Activated B cell treated with CpG ODN at 0.5 μM for 24 hours (primary cell): ENCODE measurements around the gene RNASE4. TPM values are rescaled to one million over a fixed set of nuclear protein-coding genes. Genes with fewer than 3 reads are reported as not detected.
"Not testable (repeated sequence)": the region's sequence is repeated elsewhere in the genome, so short reads cannot be mapped to it uniquely, and the experiment has no call there.

Experiments
- ATAC-seq: fragments of 200-7000 bp; cut with Tn5 transposase; one replicate; pipeline ENCODE4 v1.10.0; 2021; ENCODE audit warnings: low read depth, mild to moderate bottlenecking, moderate library complexity
- CTCF ChIA-PET: fragments of 350-600 bp; sonication (Branson Sonifier 250); formaldehyde crosslinking; loops from one replicate; lab custom pipeline; 2021; ENCODE audit warnings: antibody characterized with exemption; lab: Charles Lee
- POLR2A ChIA-PET: fragments of 350-600 bp; sonication (Branson Sonifier 250); formaldehyde crosslinking; loops from one replicate; lab custom pipeline; 2021; ENCODE audit warnings: antibody characterized with exemption; lab: Charles Lee
- DNase-seq: peaks from one replicate; pipeline ENCODE4 v3.0.0; 2022
- H3K27ac Mint-ChIP-seq: one replicate; pipeline ENCODE4 v1.8.0; 2020; ENCODE audit warnings: mixed read lengths
- H3K27me3 Mint-ChIP-seq: one replicate; pipeline ENCODE4 v1.8.0; 2021; ENCODE audit warnings: mixed read lengths
- H3K36me3 Mint-ChIP-seq: one replicate; pipeline ENCODE4 v1.8.0; 2021; ENCODE audit warnings: low read depth, mixed read lengths
- H3K4me1 Mint-ChIP-seq: one replicate; pipeline ENCODE4 v1.8.0; 2021; ENCODE audit warnings: mixed read lengths
- H3K4me3 Mint-ChIP-seq: one replicate; pipeline ENCODE4 v1.8.0; 2020; ENCODE audit warnings: mild to moderate bottlenecking, mixed read lengths
- H3K9me3 Mint-ChIP-seq: one replicate; pipeline ENCODE4 v1.8.0; 2020; ENCODE audit warnings: mixed read lengths
- CTCF ChIP-seq: fragments of 200-600 bp; IDR thresholded peaks from one replicate; pipeline ENCODE4 v1.8.0; 2022; ENCODE audit warnings: antibody characterized with exemption, mild to moderate bottlenecking
- intact Hi-C: fragments of 100-400 bp; cut with micrococcal nuclease; formaldehyde crosslinking; loops from one replicate; pipeline ENCODE4 v1.15.1; 2024
- total RNA-seq: library from RNA; stranded (reverse); gene quantifications from 2 replicates; pipeline ENCODE4 v1.2.3, GENCODE V29; 2022

RNASE4 gene
- total RNA-seq, 1 donor from 2014 or later = 1.0 TPM

DNA sequence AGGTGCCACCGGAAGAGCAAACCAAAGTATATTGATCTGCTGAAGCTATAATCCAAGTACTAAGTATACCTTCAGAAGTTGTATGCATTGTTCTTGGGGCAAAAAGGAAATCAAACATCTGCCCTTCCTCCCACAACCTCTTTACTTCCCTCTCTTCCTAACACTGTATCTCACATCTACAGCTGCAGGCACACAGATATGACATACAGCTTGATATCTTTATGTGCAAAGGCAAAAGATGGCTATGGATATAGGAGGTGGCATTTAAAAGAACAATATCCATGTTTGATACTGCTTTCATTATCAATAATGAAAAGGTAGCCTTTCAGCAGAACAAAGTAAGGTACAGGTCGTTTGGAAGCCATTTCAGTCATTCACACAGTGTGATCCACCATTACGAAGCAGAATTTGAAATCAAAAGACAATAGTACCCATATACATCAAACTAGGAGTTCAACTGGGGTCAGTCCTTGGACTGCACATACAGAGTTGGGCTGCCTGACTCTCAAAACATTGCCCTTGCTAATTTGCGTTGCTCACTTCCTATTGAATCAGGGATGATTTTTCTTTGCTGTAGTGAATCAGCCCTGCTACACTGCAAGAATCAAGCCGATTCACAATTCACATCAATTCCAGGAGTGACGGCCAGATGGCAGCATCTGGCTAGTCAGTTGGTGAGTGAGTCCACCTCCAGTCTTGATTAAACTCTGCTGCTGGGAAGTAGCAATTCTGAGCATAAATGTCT, 13.1 kb downstream of the RNASE4 start:
- ChIA-PET POLR2A (no interaction called here), CTCF (interaction anchor here (0.7 to 5.8 kb wide), 16 partner anchors 12 to 274 kb away, joined by 3 to 76 read pairs (median 10); no protein-coding TSS in a partner anchor)
- peak; percentile 94 for TF ChIP-seq CTCF
- no peaks in the 10 kb centered on the region for H3K36me3 Mint-ChIP-seq
- intact Hi-C loops = loop anchor here (1.0 kb wide), 4 partner anchors 61 to 274 kb away; no protein-coding TSS in a partner anchor
- H3K27me3 Mint-ChIP-seq = no peaks in the 10 kb centered on the region
- H3K27ac Mint-ChIP-seq = no peak overlapping the region
- peaks cover 4% of the 10 kb centered on the region for H3K4me1 Mint-ChIP-seq
- DNase-seq = peak; percentile 56
- peaks cover 3% of the 10 kb centered on the region for H3K9me3 Mint-ChIP-seq
- ATAC-seq = peak; percentile 95
- no peak overlapping the region for H3K4me3 Mint-ChIP-seq

GRCh38 chr14:20698018-20698329, 13.6 kb downstream of the RNASE4 start:
- no peak overlapping the region for H3K27ac Mint-ChIP-seq
- POLR2A ChIA-PET = no interaction called here
- no peak for TF ChIP-seq CTCF
- no peaks in the 10 kb centered on the region for H3K27me3 Mint-ChIP-seq
- no peak for DNase-seq
- intact Hi-C loops = no loop called here
- peaks cover 4% of the 10 kb centered on the region for H3K4me1 Mint-ChIP-seq
- no peak for ATAC-seq
- CTCF ChIA-PET = interaction anchor here (0.8 to 5.8 kb wide), 10 partner anchors 17 to 273 kb away, joined by 3 to 76 read pairs (median 18); no protein-coding TSS in a partner anchor
- H3K36me3 Mint-ChIP-seq = no peaks in the 10 kb centered on the region
- no peak overlapping the region for H3K4me3 Mint-ChIP-seq
- H3K9me3 Mint-ChIP-seq = peaks cover 3% of the 10 kb centered on the region

- intact Hi-C loops = no loop called here
- Mint-ChIP-seq H3K27me3 (no peaks in the 10 kb centered on the region), H3K9me3 (peaks cover 3% of the 10 kb centered on the region), H3K4me3 (no peak overlapping the region), H3K4me1 (peaks cover 4% of the 10 kb centered on the region), H3K27ac (no peak overlapping the region), H3K36me3 (no peaks in the 10 kb centered on the region)
- DNase-seq (no peak), ATAC-seq (no peak)
- CTCF ChIA-PET = interaction anchor here (1.0 to 5.8 kb wide), 8 partner anchors 18 to 272 kb away, joined by 4 to 76 read pairs (median 20); no protein-coding TSS in a partner anchor
- POLR2A ChIA-PET = no interaction called here
- no peak for TF ChIP-seq CTCF
Measured at GRCh38 chr14:20698934-20699333, 14.6 kb downstream of the RNASE4 start.

- no peak overlapping the region for H3K4me3 Mint-ChIP-seq
- CTCF ChIA-PET = interaction anchor here (0.7 to 2.1 kb wide), 9 partner anchors 8 to 174 kb away, joined by 3 to 17 read pairs (median 4); no protein-coding TSS in a partner anchor
- DNase-seq = no peak
- TF ChIP-seq CTCF = no peak
- H3K36me3 Mint-ChIP-seq = no peaks in the 10 kb centered on the region
- no peak for ATAC-seq
- H3K27ac Mint-ChIP-seq = no peak overlapping the region
- intact Hi-C loops = no loop called here
- H3K9me3 Mint-ChIP-seq = peaks cover 3% of the 10 kb centered on the region
- POLR2A ChIA-PET = interaction anchor here (0.6 kb wide), 1 partner anchor 14 kb away, joined by 3 read pairs; no protein-coding TSS in a partner anchor
- H3K4me1 Mint-ChIP-seq = peaks cover 4% of the 10 kb centered on the region
- H3K27me3 Mint-ChIP-seq = no peaks in the 10 kb centered on the region
Measured at GRCh38 chr14:20699931-20700330, 15.6 kb downstream of the RNASE4 start.

DNA sequence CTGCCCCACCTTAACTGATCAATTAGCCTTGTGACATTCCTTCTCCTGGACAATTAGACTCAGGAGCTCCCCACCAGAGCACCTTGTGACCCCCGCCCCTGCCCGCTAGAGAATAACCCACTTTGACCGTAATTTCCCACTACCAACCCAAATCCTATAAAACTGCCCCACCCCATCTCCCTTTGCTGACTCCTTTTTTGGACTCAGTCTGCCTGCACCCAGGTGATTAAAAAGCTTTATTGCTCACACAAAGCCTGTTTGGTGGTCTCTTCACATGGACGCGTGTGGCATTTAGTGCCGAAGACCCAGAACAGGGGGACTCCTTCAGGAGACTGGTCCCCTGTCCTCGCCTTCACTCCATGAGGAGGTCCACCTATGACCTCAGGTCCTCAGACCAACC, 16.6 kb downstream of the RNASE4 start:
- H3K36me3 Mint-ChIP-seq, POLR2A ChIA-PET, H3K27me3 Mint-ChIP-seq, DNase-seq, intact Hi-C loops, H3K27ac Mint-ChIP-seq, ATAC-seq, H3K4me3 Mint-ChIP-seq, H3K4me1 Mint-ChIP-seq, H3K9me3 Mint-ChIP-seq: not testable (repeated sequence)
- CTCF ChIA-PET = interaction anchor here (1.0 to 2.1 kb wide), 3 partner anchors 17 to 165 kb away, joined by 4 to 17 read pairs (median 4); no protein-coding TSS in a partner anchor
